ENCODE data around the gene TEX30. TPM values are rescaled to one million over a fixed set of nuclear protein-coding genes. Genes with fewer than 3 reads are reported as not detected.
A peak's percentile ranks its signal among the peaks of the same experiment; 100 is the strongest.
"Not testable (repeated sequence)": the region's sequence is repeated elsewhere in the genome, so short reads cannot be mapped to it uniquely, and the experiment has no call there.

Gene TEX30
- total RNA-seq, 4 donors from 2014 or later: 5.1 to 12.5 (median 8.0) TPM

DNA sequence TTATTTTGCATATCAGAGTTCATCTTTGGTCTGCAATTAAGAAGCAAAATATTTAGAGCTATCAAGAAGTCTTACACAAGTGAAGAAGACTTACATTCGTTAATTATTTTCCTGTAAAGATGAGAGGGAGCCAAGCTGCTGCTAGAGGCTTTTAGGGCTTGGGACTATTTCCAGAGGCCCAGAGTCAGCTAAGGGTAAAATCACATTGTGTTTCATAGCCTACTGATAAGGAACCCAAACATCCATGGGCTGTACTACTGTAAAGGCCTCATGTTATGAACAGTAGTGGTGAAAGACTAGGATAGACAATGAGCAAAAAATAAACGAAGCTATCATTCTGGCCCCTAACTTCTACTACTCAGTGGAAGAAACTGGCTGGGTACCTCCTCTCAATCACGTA is 10.9 kb upstream of the TEX30 start:
- no peak overlapping the region for H3K4me3 ChIP-seq
- no peak overlapping the region for H3K27ac ChIP-seq (replicated peaks in 1 of 4)
- H3K4me1 ChIP-seq: no peaks in the 10 kb centered on the region
- no peaks in the 10 kb centered on the region for H3K9me3 ChIP-seq
- TF ChIP-seq EP300 (IDR thresholded peaks at IDR 0.05): no peak
- TF ChIP-seq POLR2A (IDR thresholded peaks at IDR 0.05; ENCODE audit: low read depth): no peak
- TF ChIP-seq POLR2AphosphoS5 (IDR thresholded peaks at IDR 0.05): no peak
- TF ChIP-seq, protein P1, sequence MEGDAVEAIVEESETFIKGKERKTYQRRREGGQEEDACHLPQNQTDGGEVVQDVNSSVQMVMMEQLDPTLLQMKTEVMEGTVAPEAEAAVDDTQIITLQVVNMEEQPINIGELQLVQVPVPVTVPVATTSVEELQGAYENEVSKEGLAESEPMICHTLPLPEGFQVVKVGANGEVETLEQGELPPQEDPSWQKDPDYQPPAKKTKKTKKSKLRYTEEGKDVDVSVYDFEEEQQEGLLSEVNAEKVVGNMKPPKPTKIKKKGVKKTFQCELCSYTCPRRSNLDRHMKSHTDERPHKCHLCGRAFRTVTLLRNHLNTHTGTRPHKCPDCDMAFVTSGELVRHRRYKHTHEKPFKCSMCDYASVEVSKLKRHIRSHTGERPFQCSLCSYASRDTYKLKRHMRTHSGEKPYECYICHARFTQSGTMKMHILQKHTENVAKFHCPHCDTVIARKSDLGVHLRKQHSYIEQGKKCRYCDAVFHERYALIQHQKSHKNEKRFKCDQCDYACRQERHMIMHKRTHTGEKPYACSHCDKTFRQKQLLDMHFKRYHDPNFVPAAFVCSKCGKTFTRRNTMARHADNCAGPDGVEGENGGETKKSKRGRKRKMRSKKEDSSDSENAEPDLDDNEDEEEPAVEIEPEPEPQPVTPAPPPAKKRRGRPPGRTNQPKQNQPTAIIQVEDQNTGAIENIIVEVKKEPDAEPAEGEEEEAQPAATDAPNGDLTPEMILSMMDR (IDR thresholded peaks at IDR 0.05): no peak
- 89% methylated on average over 3 of the region's 3 CpGs for WGBS
- H3K27me3 ChIP-seq: no peaks in the 10 kb centered on the region
- peaks cover 0 to 52% (median 13%) of the 10 kb centered on the region in 4 donors for H3K36me3 ChIP-seq
- intact Hi-C loops (cut with DNase I): no loop called here
- DNase-seq (ENCODE audit: extremely low spot score): no peak

DNA sequence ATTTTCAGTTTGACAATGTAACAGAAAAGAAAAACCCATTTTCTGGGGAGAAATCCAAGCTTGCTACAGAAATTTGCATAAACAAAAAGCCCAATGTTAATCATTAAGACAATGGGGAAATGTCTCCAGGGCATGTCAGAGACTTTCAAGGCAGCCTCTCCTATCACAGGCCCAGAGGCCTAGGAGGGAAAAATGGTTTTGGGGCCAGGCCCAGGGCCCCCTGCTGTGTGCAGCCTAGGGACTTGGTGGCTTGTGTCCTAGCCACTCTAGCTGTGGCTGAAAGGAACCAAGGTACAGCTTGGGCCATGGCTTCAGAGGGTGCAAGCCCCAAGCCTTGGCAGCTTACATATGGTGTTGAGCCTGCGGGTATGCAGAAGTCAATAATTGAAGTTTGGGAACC is 8.0 kb upstream of the TEX30 start:
- Histone ChIP-seq H3K36me3 (peaks cover 0 to 23% (median 2%) of the 10 kb centered on the region in 4 donors), H3K4me1 (no peaks in the 10 kb centered on the region), H3K4me3 (no peak overlapping the region), H3K9me3 (no peaks in the 10 kb centered on the region), H3K27me3 (no peaks in the 10 kb centered on the region), H3K27ac (replicated peaks in 1 of 4) (no peak overlapping the region)
- 100% methylated on average over 1 of the region's 1 CpG for WGBS
- DNase-seq (ENCODE audit: extremely low spot score): no peak
- intact Hi-C loops (cut with DNase I): no loop called here
- TF ChIP-seq, protein P1 (IDR thresholded peaks at IDR 0.05): no peak
- TF ChIP-seq EP300 (IDR thresholded peaks at IDR 0.05) (no peak), POLR2A (IDR thresholded peaks at IDR 0.05; ENCODE audit: low read depth) (no peak), POLR2AphosphoS5 (IDR thresholded peaks at IDR 0.05) (no peak)

DNA sequence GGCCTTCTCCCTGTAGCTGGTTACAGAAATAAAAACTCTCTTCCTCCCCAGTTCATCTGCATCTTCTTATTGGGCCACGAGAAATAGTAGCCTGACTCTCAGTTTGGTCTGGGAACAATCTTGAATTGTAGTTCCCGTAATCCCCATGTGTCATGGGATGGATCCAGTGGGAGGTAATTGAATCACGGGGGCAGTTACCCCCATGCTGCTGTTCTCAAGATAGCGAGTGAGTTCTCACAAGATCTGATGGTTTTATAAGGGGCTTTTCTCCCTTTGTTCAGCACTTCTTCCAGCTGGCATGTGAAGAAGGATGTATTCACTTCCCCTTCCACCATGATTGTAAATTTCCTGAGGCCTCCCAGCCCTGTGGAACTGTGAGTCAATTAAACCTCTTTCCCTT is 7.1 kb upstream of the TEX30 start:
- H3K9me3 ChIP-seq; H3K27ac ChIP-seq (replicated peaks in 1 of 4); intact Hi-C loops (cut with DNase I); H3K4me3 ChIP-seq; H3K27me3 ChIP-seq; H3K4me1 ChIP-seq: not testable (repeated sequence)
- peak; percentile 4 for DNase-seq (ENCODE audit: extremely low spot score)
- peaks cover 0 to 14% (median 2%) of the 10 kb centered on the region in 4 donors for H3K36me3 ChIP-seq
- 95% methylated on average over 4 of the region's 4 CpGs for WGBS

DNA sequence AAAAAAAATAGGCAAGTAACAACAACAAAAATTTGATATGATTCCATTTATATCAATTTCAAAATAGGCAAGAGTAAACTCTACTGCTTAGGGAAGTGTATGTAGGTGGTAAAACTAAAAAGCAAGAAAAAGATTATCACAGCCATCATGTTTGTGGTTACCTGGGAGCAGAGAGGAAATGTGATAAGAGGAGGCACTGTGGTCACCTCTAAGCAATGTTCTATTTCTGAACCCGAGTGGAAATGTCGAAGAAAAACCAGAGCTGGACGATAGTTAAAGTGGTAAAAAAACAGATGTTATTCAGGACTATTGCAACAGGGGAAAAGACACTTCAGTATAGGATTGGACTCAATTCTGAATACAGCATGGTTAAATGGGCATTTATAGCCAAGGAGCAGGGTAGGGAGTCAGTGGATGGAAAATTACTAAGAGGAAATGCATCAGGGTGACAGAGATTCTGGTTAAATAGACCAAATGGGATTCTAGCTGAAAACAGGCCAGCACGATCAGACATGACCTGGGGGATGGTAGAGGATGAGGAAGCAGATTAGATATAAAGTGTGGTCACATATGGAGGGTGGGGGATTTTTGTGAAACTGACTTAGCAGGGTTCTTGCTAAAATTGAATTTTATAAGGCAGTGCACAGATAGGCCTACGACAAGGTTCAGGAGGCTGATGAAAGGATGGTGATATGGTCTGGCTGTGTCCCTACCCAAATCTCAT is 6.0 kb upstream of the TEX30 start:
- no peak for DNase-seq (ENCODE audit: extremely low spot score)
- 75% methylated on average over 5 of the region's 5 CpGs for WGBS
- no peak overlapping the region for H3K4me3 ChIP-seq
- H3K27me3 ChIP-seq: no peaks in the 10 kb centered on the region
- H3K36me3 ChIP-seq: peaks cover 0 to 5% (median 2%) of the 10 kb centered on the region in 4 donors
- TF ChIP-seq, protein P1 (IDR thresholded peaks at IDR 0.05): no peak
- TF ChIP-seq POLR2AphosphoS5 (IDR thresholded peaks at IDR 0.05) (no peak), EP300 (IDR thresholded peaks at IDR 0.05) (no peak), POLR2A (IDR thresholded peaks at IDR 0.05; ENCODE audit: low read depth) (no peak)
- H3K27ac ChIP-seq (replicated peaks in 1 of 4): no peak overlapping the region
- H3K4me1 ChIP-seq: no peaks in the 10 kb centered on the region
- no peaks in the 10 kb centered on the region for H3K9me3 ChIP-seq
- intact Hi-C loops (cut with DNase I): no loop called here

DNA sequence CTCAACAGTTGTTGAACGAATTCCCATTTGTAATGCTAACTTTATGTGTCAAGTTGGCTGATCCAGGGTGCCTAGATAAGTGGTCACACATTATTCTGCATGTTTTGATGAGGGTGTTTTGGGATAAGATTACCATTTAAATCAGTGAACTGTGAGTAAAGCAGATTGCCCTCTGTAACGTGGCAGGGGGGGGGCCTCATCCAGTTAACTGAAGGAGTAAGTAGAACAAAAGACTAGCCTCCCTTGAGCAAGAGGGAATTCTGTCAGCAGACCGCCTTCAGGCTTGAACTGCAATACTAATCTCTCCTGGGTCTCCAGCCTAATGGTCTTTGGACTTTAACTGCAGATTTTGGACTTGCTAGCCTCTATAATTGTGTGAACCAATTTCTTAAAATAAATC is 4.2 kb upstream of the TEX30 start:
- Histone ChIP-seq H3K4me1 (peaks cover 6 to 10% (median 8%) of the 10 kb centered on the region in 4 donors), H3K36me3 (peaks cover 0 to 4% (median 0%) of the 10 kb centered on the region in 4 donors), H3K4me3 (no peak overlapping the region), H3K27ac (replicated peaks in 1 of 4) (no peak overlapping the region), H3K27me3 (no peaks in the 10 kb centered on the region), H3K9me3 (no peaks in the 10 kb centered on the region)
- 93% methylated on average over 3 of the region's 3 CpGs for WGBS
- intact Hi-C loops (cut with DNase I): no loop called here
- TF ChIP-seq, protein P1 (IDR thresholded peaks at IDR 0.05): no peak
- no peak for TF ChIP-seq POLR2AphosphoS5 (IDR thresholded peaks at IDR 0.05)
- no peak for TF ChIP-seq POLR2A (IDR thresholded peaks at IDR 0.05; ENCODE audit: low read depth)
- TF ChIP-seq EP300 (IDR thresholded peaks at IDR 0.05): no peak
- DNase-seq (ENCODE audit: extremely low spot score): peak; percentile 57
